HFFc6 (cell line): Measurements from ENCODE around the gene MAP3K20. TPM values are rescaled to one million over a fixed set of nuclear protein-coding genes. Genes with fewer than 3 reads are reported as not detected.
A peak's percentile ranks its signal among the peaks of the same experiment; 100 is the strongest.

Experiments
- DNase-seq: peaks from one replicate; pipeline ENCODE4 v3.0.0-alpha.2; 2018
- H3K27ac Mint-ChIP-seq: 2 replicates; pipeline ENCODE4 v1.8.0; 2020; ENCODE audit warnings: mild to moderate bottlenecking, mixed read lengths
- H3K27me3 Mint-ChIP-seq: 2 replicates; pipeline ENCODE4 v1.8.0; 2021; ENCODE audit warnings: mild to moderate bottlenecking, moderate library complexity, mixed read lengths; ENCODE audit not compliant: insufficient read depth
- H3K36me3 Mint-ChIP-seq: 2 replicates; pipeline ENCODE4 v1.8.0; 2021; ENCODE audit warnings: low read depth, mixed read lengths
- H3K4me1 Mint-ChIP-seq: 2 replicates; pipeline ENCODE4 v1.8.0; 2020; ENCODE audit warnings: low read depth, mixed read lengths
- H3K4me3 Mint-ChIP-seq: 2 replicates; pipeline ENCODE4 v1.8.0; 2020; ENCODE audit warnings: mild to moderate bottlenecking, moderate library complexity, mixed read lengths
- H3K9me3 Mint-ChIP-seq: 2 replicates; pipeline ENCODE4 v1.8.0; 2020; ENCODE audit warnings: mild to moderate bottlenecking, mixed read lengths
- CTCF ChIP-seq: fragments of 200-600 bp; sonication (generic); IDR thresholded peaks from 2 replicates; pipeline ENCODE4 v1.5.0; 2021; ENCODE audit warnings: antibody characterized with exemption, mild to moderate bottlenecking
- total RNA-seq, 6 experiments: library from RNA; stranded (reverse); fragmentation: NEBNext Ultra II Directional; extraction: Animal tissue kit (Norgen Biotek cat#: 25700); gene quantifications; 2 replicates in 1 of 6; 3 replicates in 5 of 6; pipeline ENCODE4 v1.2.3, GENCODE V29; 2021

MAP3K20 gene
- total RNA-seq, 6 experiments from 2014 or later, result 126 to 150 (median 134) TPM

DNA sequence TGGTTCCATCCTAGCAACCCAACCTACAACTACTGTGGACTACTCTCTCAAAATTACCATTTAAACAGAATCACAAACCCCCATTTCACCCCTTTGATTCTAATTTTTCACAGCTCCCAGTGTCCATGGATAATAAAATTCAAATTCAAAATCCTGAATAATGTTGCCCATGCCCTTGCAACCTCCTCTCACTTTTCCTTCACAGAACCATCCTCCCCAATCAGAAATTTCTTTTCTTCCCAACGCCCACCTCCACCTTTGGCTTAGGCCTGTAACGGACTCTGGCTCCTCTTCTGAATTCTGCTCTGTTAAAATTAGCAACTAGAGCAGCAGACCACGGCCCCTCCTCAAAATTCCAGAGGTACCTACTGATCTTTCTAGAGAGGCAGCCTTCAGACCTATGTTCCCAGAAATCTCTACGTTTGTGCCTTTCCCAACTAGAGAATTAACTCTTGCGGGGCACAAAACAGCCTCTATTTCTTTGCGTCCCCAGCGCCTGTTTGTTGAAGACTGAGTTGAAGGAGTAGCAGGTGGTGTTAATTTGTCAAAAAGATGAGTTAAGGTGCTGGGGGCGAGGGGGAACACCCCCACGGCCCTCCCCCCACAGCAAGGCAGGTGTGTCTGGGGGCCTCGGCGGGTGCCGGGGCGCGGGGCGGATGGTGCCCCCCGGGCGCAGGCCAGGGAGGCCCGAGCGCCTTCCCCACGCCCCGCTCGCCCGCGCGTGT lies 428 bp upstream of the MAP3K20 start:
- no peaks in the 10 kb centered on the region for H3K9me3 Mint-ChIP-seq
- DNase-seq, result no peak
- H3K27me3 Mint-ChIP-seq, result no peaks in the 10 kb centered on the region; the same call in 1 of the 2 replicates
- H3K4me1 Mint-ChIP-seq, result peaks cover 47% of the 10 kb centered on the region
- peaks cover 8% of the 10 kb centered on the region; the same call in 1 of the 2 replicates for H3K36me3 Mint-ChIP-seq
- peak overlapping the region; percentile 88 for H3K27ac Mint-ChIP-seq
- TF ChIP-seq CTCF, result no peak; the same call in 1 of the 2 replicates
- H3K4me3 Mint-ChIP-seq, result peak overlapping the region; percentile 85

- TF ChIP-seq CTCF, result no peak
- Mint-ChIP-seq H3K27me3 (no peaks in the 10 kb centered on the region; the same call in 1 of the 2 replicates), H3K4me3 (peak overlapping the region; percentile 93), H3K36me3 (peaks cover 15% of the 10 kb centered on the region), H3K27ac (peak overlapping the region; percentile 97), H3K9me3 (no peaks in the 10 kb centered on the region), H3K4me1 (peaks cover 62% of the 10 kb centered on the region)
- DNase-seq, result no peak
Measured at GRCh38 chr2:173076581-173077345, 1.1 kb downstream of the MAP3K20 start.

GRCh38 chr2:173077506-173078177 lies 2.0 kb downstream of the MAP3K20 start:
- peak overlapping the region; percentile 97 for H3K27ac Mint-ChIP-seq
- H3K4me3 Mint-ChIP-seq, result peak overlapping the region; percentile 93
- H3K36me3 Mint-ChIP-seq, result peaks cover 24% of the 10 kb centered on the region
- no peaks in the 10 kb centered on the region; the same call in 1 of the 2 replicates for H3K27me3 Mint-ChIP-seq
- no peak for TF ChIP-seq CTCF
- H3K9me3 Mint-ChIP-seq, result no peaks in the 10 kb centered on the region
- peaks cover 71% of the 10 kb centered on the region for H3K4me1 Mint-ChIP-seq
- DNase-seq, result no peak

DNA sequence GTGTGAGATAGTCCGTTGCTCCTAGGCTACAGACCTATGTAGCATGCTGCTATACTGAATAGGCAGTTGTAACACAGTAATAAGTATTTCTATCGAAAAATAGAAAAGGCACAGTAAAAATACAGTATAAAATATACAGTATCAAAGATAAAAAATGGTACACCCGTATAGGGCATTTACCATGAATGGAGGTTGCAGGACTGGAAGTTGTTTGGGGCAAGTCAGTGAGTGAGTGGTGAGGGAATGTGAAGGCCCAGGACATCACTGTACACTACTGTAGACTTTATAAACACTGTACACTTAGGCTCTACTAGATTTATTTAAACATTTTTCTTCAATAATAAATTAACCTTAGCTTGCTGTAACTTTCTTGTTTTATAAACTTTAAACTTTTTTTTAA lies 3.5 kb downstream of the MAP3K20 start:
- no peak for DNase-seq
- peaks cover 85% of the 10 kb centered on the region for H3K4me1 Mint-ChIP-seq

More for the DNA sequence above, 3.5 kb downstream of the MAP3K20 start:
- H3K27ac Mint-ChIP-seq, result peak overlapping the region; percentile 97
- no peaks in the 10 kb centered on the region for H3K9me3 Mint-ChIP-seq
- H3K4me3 Mint-ChIP-seq, result no peak overlapping the region; the same call in 1 of the 2 replicates
- H3K36me3 Mint-ChIP-seq, result peaks cover 33% of the 10 kb centered on the region
- H3K27me3 Mint-ChIP-seq, result no peaks in the 10 kb centered on the region; the same call in 1 of the 2 replicates
- no peak for TF ChIP-seq CTCF
